ENCODE data around the gene DCDC2C.

DNA sequence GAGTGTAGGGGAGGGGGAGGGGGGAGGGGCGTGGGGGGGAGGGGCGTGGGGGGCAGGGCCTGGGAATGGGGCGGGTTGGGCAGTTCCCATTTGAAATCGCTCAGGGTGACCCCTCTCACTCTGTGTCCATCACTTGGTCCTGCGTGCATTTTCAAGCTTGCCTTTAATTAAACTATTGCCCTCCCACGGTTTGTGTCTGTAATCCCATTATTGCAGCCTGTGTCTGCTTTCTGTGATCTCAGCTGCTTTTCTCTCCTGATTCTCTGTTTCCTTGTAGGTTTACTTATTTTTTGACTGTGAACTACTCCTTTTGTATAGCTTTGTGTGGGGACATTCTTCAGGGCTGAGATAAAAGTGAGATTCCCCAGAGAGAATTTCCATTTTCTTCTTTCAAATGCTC is 1.3 kb downstream of the DCDC2C start:
- TF ChIP-seq, protein P1, sequence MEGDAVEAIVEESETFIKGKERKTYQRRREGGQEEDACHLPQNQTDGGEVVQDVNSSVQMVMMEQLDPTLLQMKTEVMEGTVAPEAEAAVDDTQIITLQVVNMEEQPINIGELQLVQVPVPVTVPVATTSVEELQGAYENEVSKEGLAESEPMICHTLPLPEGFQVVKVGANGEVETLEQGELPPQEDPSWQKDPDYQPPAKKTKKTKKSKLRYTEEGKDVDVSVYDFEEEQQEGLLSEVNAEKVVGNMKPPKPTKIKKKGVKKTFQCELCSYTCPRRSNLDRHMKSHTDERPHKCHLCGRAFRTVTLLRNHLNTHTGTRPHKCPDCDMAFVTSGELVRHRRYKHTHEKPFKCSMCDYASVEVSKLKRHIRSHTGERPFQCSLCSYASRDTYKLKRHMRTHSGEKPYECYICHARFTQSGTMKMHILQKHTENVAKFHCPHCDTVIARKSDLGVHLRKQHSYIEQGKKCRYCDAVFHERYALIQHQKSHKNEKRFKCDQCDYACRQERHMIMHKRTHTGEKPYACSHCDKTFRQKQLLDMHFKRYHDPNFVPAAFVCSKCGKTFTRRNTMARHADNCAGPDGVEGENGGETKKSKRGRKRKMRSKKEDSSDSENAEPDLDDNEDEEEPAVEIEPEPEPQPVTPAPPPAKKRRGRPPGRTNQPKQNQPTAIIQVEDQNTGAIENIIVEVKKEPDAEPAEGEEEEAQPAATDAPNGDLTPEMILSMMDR (IDR thresholded peaks at IDR 0.05) = no peak
- no peak for TF ChIP-seq POLR2A (IDR thresholded peaks at IDR 0.05)

All from thyroid gland (tissue), 4 donors.